22Rv1 (cell line): ENCODE data around the gene CTCFL.

ENCODE experiments used
- H3K27ac ChIP-seq: fragments of 450-650 bp; 2 replicates; pipeline ENCODE4 v1.5.1; 2017
- ZFX ChIP-seq: fragments of 450-650 bp; IDR thresholded peaks from 2 replicates; pipeline ENCODE4 v1.6.1; 2017; ENCODE audit warnings: antibody characterized with exemption, borderline replicate concordance
- TF ChIP-seq, protein P1 (sequence below): fragments of 450-650 bp; IDR thresholded peaks from 2 replicates; pipeline ENCODE4 v1.5.1; 2017; ENCODE audit warnings: mild to moderate bottlenecking

Gene CTCFL

DNA sequence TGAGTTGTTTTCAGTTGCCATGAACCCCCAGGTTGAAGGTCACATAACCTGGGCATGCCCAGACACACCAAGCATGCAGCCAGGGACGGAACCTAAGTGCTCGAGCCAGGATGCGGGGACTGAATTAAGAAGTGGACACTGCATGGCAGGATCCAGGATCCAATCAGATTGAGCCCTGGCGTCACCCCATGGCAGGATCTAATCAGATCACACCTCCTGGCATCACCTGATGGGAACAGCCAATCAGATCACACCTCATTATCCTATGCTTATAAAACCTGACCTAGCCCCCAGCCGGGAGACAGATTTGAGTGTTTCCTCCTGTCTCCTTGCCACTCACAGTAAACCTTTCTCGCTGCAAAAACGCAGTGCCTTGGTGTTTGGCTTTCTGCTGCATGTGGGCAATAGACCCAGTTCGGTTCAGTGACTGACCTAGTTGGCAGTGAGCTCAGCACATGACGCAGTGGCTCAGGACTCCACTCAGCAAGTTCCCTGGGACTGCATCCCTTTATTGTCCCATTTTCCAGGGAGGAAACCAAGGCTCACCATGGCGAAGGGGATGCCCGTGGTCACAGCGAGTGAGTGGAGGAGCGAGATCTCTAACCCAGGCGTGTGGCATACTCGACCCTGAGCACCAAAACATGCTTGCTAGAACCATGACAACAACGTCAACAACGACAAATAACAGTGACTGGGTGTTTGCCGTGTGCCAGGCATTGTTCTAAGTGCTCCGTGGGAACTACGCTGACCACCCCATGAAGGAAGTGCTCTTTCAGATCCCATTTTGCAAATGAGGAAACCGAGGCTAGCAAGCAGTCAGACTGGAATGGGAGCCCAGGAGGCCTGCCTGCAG lies 67.5 kb downstream of the CTCFL start:
- H3K27ac ChIP-seq = no peak overlapping the region
- TF ChIP-seq ZFX = no peak
- TF ChIP-seq, protein P1, sequence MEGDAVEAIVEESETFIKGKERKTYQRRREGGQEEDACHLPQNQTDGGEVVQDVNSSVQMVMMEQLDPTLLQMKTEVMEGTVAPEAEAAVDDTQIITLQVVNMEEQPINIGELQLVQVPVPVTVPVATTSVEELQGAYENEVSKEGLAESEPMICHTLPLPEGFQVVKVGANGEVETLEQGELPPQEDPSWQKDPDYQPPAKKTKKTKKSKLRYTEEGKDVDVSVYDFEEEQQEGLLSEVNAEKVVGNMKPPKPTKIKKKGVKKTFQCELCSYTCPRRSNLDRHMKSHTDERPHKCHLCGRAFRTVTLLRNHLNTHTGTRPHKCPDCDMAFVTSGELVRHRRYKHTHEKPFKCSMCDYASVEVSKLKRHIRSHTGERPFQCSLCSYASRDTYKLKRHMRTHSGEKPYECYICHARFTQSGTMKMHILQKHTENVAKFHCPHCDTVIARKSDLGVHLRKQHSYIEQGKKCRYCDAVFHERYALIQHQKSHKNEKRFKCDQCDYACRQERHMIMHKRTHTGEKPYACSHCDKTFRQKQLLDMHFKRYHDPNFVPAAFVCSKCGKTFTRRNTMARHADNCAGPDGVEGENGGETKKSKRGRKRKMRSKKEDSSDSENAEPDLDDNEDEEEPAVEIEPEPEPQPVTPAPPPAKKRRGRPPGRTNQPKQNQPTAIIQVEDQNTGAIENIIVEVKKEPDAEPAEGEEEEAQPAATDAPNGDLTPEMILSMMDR = no peak

DNA sequence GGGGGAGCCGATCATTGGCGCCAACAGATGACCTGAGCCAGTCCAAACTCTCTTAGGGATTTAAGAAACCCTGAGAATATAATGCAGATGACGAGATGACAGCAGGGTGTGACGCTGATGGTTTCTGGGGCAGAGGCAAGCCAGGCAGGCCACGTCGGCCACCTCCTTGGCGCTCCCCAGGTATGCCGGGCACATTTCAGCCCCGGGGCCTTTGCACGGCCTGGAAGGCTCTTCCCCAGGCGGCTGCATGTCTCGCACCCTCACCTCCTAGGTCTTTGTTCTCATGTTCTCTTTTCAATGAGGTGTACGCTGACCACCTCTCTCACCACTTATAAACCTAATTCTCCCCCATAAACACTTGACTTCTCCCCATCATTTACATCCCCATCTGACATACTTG lies 68.8 kb downstream of the CTCFL start:
- TF ChIP-seq, protein P1 = no peak
- TF ChIP-seq ZFX = no peak

DNA sequence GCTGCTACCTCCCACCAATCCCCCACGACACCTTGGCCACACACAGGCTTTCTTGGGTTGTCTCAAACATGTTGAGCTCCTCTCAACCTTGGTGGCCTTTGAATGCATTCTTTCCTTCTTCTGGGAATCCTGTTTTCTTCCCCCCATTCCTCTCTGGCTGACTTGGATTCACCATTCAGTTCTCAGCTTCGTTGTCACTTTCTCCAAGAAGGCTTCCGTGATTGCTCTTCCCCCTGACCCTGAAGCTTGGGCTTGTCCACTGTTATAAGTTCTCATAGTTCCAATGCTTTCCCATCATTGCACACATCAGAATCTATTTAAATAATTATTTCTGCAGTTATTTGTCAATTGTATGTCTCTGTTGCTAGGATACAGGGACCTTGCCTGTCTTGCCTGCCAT lies 69.6 kb downstream of the CTCFL start:
- TF ChIP-seq ZFX = no peak
- TF ChIP-seq, protein P1 = no peak
- no peak overlapping the region for H3K27ac ChIP-seq

More for the DNA sequence above, 68.8 kb downstream of the CTCFL start:
- H3K27ac ChIP-seq = no peak overlapping the region

DNA sequence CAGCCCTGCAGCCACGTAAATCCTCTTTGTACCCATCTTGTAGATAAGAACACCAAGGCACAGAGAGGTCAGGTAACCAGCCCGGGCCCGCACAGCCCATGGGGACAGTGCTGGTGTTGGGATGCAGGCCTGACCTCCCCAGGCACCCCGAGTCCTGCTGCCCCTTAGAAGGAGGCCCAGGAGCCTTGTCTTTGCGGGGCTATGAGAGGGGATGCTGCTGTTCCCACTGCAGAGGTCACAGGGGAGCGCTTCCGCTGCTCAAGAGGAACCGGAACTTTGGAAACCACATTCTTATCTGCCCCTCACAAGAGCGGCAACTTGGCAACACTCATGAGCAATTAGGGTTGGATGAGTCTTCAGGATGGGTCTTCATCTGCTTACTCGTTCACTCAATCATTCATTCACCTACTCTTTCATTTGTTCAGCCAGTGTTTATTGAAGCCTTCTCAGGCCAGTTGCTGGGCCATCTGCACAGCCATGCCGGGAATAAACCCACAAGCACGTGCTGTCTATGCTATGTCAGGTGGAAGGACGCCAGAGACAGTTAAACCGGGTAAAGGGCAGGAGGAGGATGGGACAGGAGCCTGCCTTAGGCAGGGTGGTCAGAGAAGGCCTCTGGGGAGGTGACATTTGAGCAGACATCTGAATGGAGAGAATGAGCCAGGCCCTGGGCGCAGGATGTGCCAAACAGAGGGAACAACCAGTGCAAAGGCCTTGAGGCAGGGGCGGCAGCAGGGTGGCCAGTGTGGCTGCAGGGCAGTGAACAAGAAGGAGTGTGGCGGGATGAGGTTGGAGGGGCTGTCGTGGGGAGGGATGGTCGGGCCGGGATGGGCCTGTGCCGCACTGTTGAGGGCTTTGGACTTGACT lies 72.9 kb downstream of the CTCFL start:
- TF ChIP-seq, protein P1 = no peak
- TF ChIP-seq ZFX = no peak
- no peak overlapping the region for H3K27ac ChIP-seq

DNA sequence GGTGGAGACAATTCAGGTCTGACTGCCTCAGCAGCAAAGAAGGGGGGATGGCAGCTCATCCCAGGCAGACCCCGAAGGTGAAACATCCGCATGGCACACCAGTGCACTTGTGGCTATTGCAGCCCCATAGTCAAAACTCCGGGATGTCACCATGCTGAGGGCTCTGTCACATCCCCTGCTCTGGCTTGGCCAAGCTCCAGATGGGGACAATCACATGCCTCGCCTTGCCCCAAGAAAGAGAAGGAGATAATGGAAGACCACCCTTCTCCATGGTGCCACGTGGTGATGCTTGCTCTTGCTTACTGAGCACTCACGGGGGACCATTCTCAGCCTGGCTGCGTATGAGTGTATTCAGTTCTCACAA lies 73.5 kb downstream of the CTCFL start:
- H3K27ac ChIP-seq = no peak overlapping the region
- TF ChIP-seq, protein P1 = no peak
- TF ChIP-seq ZFX = no peak

DNA sequence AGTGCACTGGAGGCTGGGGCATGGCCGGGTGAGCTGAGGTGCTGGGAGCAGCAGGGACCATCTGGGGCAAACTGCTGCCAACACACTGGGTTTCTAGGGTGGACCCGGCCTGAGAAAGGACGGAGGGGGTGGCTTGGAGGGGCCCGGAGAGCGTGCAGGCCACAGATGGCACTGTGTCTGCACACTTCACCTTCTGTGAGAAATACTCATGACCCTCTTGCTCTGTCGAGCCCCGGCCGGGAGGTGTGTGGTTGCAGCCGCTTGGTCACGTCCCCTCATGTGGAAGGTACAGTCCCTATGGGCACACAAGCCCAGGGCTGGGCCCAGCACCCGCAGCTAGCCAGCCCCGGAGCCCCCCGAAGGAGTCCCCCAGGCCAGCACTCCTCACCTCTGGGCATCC lies 74.0 kb downstream of the CTCFL start:
- TF ChIP-seq ZFX = no peak
- H3K27ac ChIP-seq = no peak overlapping the region

DNA sequence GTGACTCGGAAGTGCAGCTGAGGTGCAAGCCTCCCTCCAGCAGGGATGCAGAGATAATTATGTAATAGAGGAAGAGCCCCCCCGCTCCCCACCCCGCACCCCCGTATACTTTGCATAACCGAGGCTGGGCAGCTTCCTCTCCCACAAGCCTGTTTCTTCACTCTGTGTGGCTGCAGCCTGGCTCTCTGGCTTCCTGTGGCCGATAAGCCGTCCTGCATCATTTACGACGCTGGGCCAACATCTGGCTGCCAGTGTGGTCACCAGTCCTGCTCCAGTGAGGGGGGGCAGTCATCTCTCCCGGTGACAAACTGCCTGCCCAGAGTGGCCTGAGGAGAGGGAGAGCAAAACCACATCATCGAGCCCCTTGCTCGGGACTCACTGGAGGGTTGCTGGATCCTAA lies 74.5 kb downstream of the CTCFL start:
- H3K27ac ChIP-seq = no peak overlapping the region
- TF ChIP-seq ZFX = no peak
- TF ChIP-seq, protein P1 = no peak
